Brain microvascular endothelial cell (primary cell): ENCODE measurements around the gene LAIR1.

Experiments used
- DNase-seq: peaks from one replicate; pipeline ENCODE4 v3.0.0-alpha.2; 2020
- H3K27ac ChIP-seq: fragments of 250-450 bp; sonication (Bioruptor Pico); 2 replicates; pipeline ENCODE4 v1.5.1; 2020; ENCODE audit warnings: mild to moderate bottlenecking, moderate library complexity
- H3K27me3 ChIP-seq: fragments of 250-450 bp; sonication (Bioruptor Pico); replicated peaks from 2 replicates; pipeline ENCODE4 v1.5.1; 2020; ENCODE audit warnings: mild to moderate bottlenecking
- H3K36me3 ChIP-seq: fragments of 250-450 bp; sonication (Bioruptor Pico); replicated peaks from 2 replicates; pipeline ENCODE4 v1.5.1; 2020; ENCODE audit warnings: mild to moderate bottlenecking
- H3K4me3 ChIP-seq: 2 replicates; pipeline ENCODE4 v1.5.1; 2011; ENCODE audit warnings: low read depth, mild to moderate bottlenecking, control low read depth, low read length, moderate library complexity
- CTCF ChIP-seq: IDR thresholded peaks from 2 replicates; pipeline ENCODE4 v1.5.1; 2011; ENCODE audit warnings: low read depth, mild to moderate bottlenecking, moderate library complexity, low read length, control low read depth, inconsistent platforms; ENCODE audit errors: missing control alignments
- in situ Hi-C: cut with HindIII; loops from 2 replicates; pipeline ENCODE4 v1.10.0; 2017; ENCODE audit warnings: low sequenced_read_pairs, low pct_ligation_motif_present

LAIR1 gene

GRCh38 chr19:54351474-54351873, 13.3 kb downstream of the LAIR1 start:
- DNase-seq, result no peak
- in situ Hi-C loops, result no loop called here
- H3K36me3 ChIP-seq, result no peaks in the 10 kb centered on the region
- no peak overlapping the region for H3K27ac ChIP-seq
- H3K4me3 ChIP-seq, result no peak overlapping the region
- no peak for TF ChIP-seq CTCF
- H3K27me3 ChIP-seq, result no peaks in the 10 kb centered on the region

- H3K36me3 ChIP-seq, result no peaks in the 10 kb centered on the region
- in situ Hi-C loops, result no loop called here
- H3K27ac ChIP-seq, result no peak overlapping the region
- H3K27me3 ChIP-seq, result no peaks in the 10 kb centered on the region
- DNase-seq, result no peak
- H3K4me3 ChIP-seq, result no peak overlapping the region
- no peak for TF ChIP-seq CTCF
Measured at GRCh38 chr19:54345938-54346386, 18.8 kb downstream of the LAIR1 start.

GRCh38 chr19:54343868-54344267, 20.9 kb downstream of the LAIR1 start:
- no peak overlapping the region for H3K4me3 ChIP-seq
- no peak overlapping the region for H3K27ac ChIP-seq
- H3K27me3 ChIP-seq, result no peaks in the 10 kb centered on the region
- no peak for TF ChIP-seq CTCF
- no peaks in the 10 kb centered on the region for H3K36me3 ChIP-seq
- in situ Hi-C loops, result no loop called here
- no peak for DNase-seq

GRCh38 chr19:54341295-54341694, 23.4 kb downstream of the LAIR1 start:
- Histone ChIP-seq H3K27ac (no peak overlapping the region), H3K27me3 (no peaks in the 10 kb centered on the region), H3K4me3 (no peak overlapping the region), H3K36me3 (no peaks in the 10 kb centered on the region)
- in situ Hi-C loops, result no loop called here
- DNase-seq, result no peak
- TF ChIP-seq CTCF, result no peak

GRCh38 chr19:54339646-54340358, 24.9 kb downstream of the LAIR1 start:
- TF ChIP-seq CTCF, result no peak
- no peak for DNase-seq
- Histone ChIP-seq H3K4me3 (no peak overlapping the region), H3K27ac (no peak overlapping the region), H3K36me3 (no peaks in the 10 kb centered on the region), H3K27me3 (no peaks in the 10 kb centered on the region)
- in situ Hi-C loops, result no loop called here

- Histone ChIP-seq H3K36me3 (no peaks in the 10 kb centered on the region), H3K27ac (no peak overlapping the region), H3K27me3 (no peaks in the 10 kb centered on the region), H3K4me3 (no peak overlapping the region)
- no peak for DNase-seq
- no peak for TF ChIP-seq CTCF
- in situ Hi-C loops, result no loop called here
Measured at GRCh38 chr19:54338521-54338920, 26.2 kb downstream of the LAIR1 start.
